H1 (cell line): Measurements from ENCODE around the gene ABCB10.

Experiments used
- ATF3 ChIP-seq: IDR thresholded peaks from 2 replicates; pipeline ENCODE4 v1.6.1; 2011; ENCODE audit warnings: low read depth, mild to moderate bottlenecking, low read length; ENCODE audit not compliant: insufficient read depth
- BACH1 ChIP-seq: IDR thresholded peaks from 2 replicates; pipeline ENCODE4 v1.6.1; 2012; ENCODE audit warnings: low read length, improper control_type of control experiment
- BRCA1 ChIP-seq: IDR thresholded peaks from 2 replicates; pipeline ENCODE4 v1.6.1; 2012; ENCODE audit warnings: low read depth, low read length, improper control_type of control experiment
- KDM1A ChIP-seq: fragments of 200-600, 300-600 bp; sonication (generic); IDR thresholded peaks from 2 replicates; pipeline ENCODE4 v1.7.1; 2016; ENCODE audit warnings: mild to moderate bottlenecking, low read length, borderline replicate concordance
- NRF1 ChIP-seq: IDR thresholded peaks from 2 replicates; pipeline ENCODE4 v1.6.1; 2011; ENCODE audit warnings: mild to moderate bottlenecking, low read depth, low read length, improper control_type of control experiment
- POLR2AphosphoS5 ChIP-seq: IDR thresholded peaks from 2 replicates; pipeline ENCODE4 v1.6.1; 2011; ENCODE audit warnings: low read depth, low read length
- SP1 ChIP-seq: IDR thresholded peaks from 2 replicates; pipeline ENCODE4 v1.6.1; 2011; ENCODE audit warnings: low read depth, low read length
- YY1 ChIP-seq: IDR thresholded peaks from 2 replicates; pipeline ENCODE4 v1.6.1; 2011; ENCODE audit warnings: low read depth, mild to moderate bottlenecking, low read length
- TF ChIP-seq, protein P1 (sequence below), 3 experiments: IDR thresholded peaks; 1 replicate in 2 of 3; 2 replicates in 1 of 3; pipeline versions ENCODE4 v1.5.1 to v1.6.1; 2011; ENCODE audit warnings: low read length in 3 of 3, mild to moderate bottlenecking in 3 of 3, inconsistent platforms in 2 of 3, low read depth in 1 of 3, moderate library complexity in 1 of 3; ENCODE audit not compliant: insufficient read depth in 1 of 3; ENCODE audit errors: control extremely low read depth in 1 of 3

DNA sequence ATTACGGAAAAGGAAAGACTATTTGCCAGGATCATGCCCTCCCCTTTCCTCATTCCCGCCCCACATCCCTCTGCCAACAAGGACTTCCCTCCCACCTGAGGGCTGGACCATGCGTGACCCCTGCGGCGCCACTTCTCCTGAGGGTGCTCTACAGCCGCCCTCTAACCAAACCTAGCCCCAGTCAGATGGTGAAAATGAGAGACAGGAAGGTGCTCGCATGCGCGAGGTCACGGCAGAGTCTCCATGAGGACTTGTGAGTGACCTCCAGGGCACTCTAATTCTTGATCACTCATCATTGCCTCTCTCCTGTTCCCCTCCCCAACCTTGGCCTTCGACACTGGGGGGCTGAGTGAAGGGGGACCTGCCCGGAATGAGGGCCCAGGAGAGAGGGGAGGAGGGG lies 35.3 kb upstream of the ABCB10 start:
- TF ChIP-seq KDM1A (no peak), POLR2AphosphoS5 (no peak), BACH1 (no peak), SP1 (no peak), YY1 (no peak), NRF1 (no peak), ATF3 (no peak), BRCA1 (no peak)
- TF ChIP-seq, protein P1, sequence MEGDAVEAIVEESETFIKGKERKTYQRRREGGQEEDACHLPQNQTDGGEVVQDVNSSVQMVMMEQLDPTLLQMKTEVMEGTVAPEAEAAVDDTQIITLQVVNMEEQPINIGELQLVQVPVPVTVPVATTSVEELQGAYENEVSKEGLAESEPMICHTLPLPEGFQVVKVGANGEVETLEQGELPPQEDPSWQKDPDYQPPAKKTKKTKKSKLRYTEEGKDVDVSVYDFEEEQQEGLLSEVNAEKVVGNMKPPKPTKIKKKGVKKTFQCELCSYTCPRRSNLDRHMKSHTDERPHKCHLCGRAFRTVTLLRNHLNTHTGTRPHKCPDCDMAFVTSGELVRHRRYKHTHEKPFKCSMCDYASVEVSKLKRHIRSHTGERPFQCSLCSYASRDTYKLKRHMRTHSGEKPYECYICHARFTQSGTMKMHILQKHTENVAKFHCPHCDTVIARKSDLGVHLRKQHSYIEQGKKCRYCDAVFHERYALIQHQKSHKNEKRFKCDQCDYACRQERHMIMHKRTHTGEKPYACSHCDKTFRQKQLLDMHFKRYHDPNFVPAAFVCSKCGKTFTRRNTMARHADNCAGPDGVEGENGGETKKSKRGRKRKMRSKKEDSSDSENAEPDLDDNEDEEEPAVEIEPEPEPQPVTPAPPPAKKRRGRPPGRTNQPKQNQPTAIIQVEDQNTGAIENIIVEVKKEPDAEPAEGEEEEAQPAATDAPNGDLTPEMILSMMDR (IDR thresholded peaks at IDR 0.05; ENCODE audit: control extremely low read depth in 1 of 3, insufficient read depth in 1 of 3, low read depth in 1 of 3, low read length in 3 of 3), result no peak
